Stimulated activated CD4-positive, alpha-beta T cell treated with anti-CD3 and anti-CD28 coated beads, Interleukin-2, amount 100 ng/mL, for 48 hours (primary cell): ENCODE results near the gene CEP68.
"Not testable (repeated sequence)": the region's sequence is repeated elsewhere in the genome, so short reads cannot be mapped to it uniquely, and the experiment has no call there.

Experiments used
- DNase-seq, 2 donors: peaks; one replicate each; pipeline ENCODE4 v3.0.0-alpha.2; 2020

CEP68 gene

GRCh38 chr2:65056215-65057053, at the start of gene CEP68:
Gene CEP68, plus strand, starts transcription at chr2:65056416. Its CDS starts 13,029 bp downstream, at chr2:65069445.
- peak; percentile 92 to 93 for DNase-seq

- no peak for DNase-seq
These were observed 42.4 kb upstream of the CEP68 start for GRCh38 chr2:65013776-65014175.

GRCh38 chr2:65015731-65016130, 40.5 kb upstream of the CEP68 start:
- no peak for DNase-seq

DNA sequence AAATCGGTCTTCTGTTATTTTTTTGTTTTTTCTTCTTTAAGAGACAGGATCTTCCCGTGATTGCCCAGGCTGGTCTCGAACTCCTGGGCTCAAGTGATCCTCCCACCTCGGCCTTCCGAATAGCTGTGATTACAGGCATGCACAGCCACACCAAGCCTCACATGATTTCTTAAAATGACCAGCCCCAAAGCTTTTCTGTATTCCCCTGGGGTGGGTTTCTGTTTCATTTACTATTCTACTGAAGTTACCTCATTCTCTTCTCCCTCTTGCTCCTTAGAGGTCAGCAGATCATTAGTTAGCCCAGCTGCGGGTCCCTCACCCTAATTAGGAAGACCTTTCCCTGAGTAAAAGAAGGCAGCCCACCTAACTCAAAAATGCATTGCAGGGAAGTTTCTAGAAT, 39.4 kb upstream of the CEP68 start:
- DNase-seq = no peak

DNA sequence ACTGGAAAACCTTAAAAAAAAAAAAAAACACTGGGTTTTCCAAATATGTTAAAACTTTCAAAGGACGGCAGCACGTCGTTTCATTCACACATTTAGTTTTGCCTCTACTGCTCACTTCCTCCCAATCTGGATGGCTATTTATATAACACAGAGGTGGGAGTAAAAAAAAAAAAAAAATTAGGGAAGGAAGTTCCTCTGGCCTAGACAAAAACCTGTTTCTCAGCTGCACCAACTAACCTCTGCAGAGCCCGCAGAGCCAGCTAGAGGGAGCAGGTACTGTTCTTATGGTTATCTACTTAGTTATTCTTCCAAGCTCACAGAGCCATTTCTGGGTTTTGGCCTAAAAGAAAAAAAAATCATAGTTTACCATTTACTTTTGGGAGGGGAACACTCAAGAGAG, 38.9 kb upstream of the CEP68 start:
- DNase-seq = no peak

GRCh38 chr2:65018141-65018582, 38.1 kb upstream of the CEP68 start:
- no peak for DNase-seq

GRCh38 chr2:65019010-65019409, 37.2 kb upstream of the CEP68 start:
- DNase-seq = no peak

DNA sequence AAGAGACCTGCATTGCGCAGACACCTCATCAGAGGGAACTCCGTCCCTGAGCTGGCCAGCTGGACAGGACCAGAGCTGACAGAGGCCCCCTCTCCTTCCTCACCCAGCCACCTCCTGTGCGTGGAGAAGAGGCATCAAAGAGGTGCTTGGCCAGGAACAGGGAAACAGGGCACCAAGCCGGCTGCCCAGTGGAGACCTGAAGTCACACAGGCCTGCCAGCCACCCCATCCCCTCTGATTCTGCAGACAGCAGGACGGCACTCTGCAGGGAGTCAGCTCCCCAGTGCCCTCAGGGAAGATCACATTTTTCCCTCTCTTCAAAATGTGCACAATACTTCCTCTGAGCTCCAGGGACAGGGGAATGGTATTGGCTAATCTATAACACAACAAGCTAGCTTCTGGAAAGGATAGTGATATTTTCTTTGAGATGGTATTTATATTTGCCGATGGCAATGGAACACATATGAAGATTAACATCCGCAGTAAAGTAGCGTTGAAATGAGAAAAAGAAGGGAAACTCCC, 36.5 kb upstream of the CEP68 start:
- DNase-seq = no peak

GRCh38 chr2:65020251-65020650, 36.0 kb upstream of the CEP68 start:
- DNase-seq = not testable (repeated sequence)

DNA sequence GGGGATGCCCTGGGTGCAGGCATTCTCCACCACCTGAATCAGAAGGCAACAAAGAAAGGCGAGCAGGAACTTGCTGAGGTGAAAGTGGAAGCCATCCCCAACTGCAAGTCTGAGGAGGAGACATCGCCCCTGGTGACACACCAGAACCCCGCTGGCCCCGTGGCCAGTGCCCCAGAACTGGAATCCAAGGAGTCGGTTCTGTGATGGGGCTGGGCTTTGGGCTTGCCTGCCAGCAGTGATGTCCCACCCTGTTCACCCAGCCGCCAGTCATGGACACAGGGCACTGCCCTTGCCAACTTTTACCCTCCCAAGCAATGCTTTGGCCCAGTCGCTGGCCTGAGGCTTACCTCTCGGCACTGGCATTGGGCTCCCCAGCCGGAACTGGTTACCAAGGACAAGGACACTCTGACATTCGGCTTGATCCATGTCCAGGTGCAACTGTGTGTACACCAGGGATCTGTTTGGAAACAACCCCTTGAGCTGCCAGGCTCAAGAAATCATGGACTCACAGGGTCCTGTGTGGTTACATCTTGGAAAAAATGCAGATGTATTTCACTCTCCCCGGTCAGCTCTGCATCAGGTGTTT, 35.2 kb upstream of the CEP68 start:
- no peak for DNase-seq

- no peak for DNase-seq
These were observed 34.5 kb upstream of the CEP68 start for GRCh38 chr2:65021709-65022108.

GRCh38 chr2:65022189-65022588, 34.0 kb upstream of the CEP68 start:
- no peak for DNase-seq

DNA sequence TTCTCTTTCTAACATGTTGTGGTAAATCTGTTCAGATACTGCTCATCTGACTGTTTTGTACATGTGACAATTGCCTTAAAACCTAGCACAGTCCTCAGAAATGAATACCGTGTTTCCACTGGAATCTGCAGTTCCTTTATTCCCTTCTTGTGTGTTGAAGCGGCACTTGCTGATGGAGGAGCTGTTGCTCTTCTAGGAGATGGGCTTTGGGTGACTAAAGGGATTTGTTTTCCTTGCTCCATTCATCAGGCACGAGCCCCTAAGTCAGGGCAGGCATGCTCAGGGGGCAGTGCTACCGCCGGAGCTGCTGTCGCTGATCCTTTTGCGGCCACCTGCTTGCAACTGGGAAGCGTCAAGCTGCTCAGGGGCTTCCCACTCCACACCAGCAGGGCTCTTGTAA, 32.5 kb upstream of the CEP68 start:
- DNase-seq = no peak

GRCh38 chr2:65024149-65024829, 31.9 kb upstream of the CEP68 start:
- no peak for DNase-seq

- no peak for DNase-seq
These were observed 30.6 kb upstream of the CEP68 start for GRCh38 chr2:65025453-65026123.

- no peak for DNase-seq
These were observed 30.1 kb upstream of the CEP68 start for GRCh38 chr2:65026154-65026553.

GRCh38 chr2:65026704-65027464, 29.3 kb upstream of the CEP68 start:
- DNase-seq = no peak

GRCh38 chr2:65027616-65028244, 28.5 kb upstream of the CEP68 start:
- DNase-seq = no peak

- no peak for DNase-seq
These were observed 25.5 kb upstream of the CEP68 start for GRCh38 chr2:65030476-65031332.

DNA sequence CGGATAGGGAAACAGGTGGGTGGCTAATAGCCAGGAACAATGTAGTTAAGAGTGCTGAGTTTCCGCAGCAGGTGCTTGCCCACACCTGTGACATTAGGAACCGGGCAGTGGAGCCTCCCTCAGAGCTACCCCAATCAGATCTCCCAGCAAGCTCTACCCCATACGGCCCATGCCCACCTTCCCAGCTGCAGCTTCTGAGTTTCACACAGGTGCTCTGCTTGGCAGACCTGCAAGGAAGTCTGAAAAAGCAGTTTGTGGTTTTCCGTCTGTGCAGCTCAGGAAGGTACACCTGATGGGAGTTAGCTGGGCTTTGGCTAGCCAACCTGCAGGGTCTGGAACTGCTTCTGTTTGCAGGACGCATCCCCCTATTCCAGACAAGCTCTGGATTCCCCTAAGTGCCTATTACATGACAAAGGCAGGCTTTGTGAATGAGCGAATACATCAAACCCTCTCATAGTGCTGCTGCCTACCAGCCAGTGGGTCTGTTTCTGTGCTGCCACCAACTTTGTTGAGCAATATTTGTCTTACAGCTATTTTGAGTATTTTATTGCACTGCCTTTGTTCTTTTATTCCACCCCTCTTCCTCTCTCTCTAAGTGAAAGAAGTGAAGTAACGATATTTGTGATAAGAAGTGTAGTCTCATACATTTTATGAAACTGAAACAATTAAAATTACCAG, 24.7 kb upstream of the CEP68 start:
- no peak for DNase-seq
